H9 (cell line): Measurements from ENCODE around the gene STK38. TPM values are rescaled to one million over a fixed set of nuclear protein-coding genes. Genes with fewer than 3 reads are reported as not detected.

ENCODE experiments used
- DNase-seq: peaks from one replicate; pipeline ENCODE4 v3.0.0-alpha.2; 2017
- H2AFZ ChIP-seq: one replicate; pipeline ENCODE4 v1.6.1; 2013; ENCODE audit warnings: mild to moderate bottlenecking, low read length, control low read depth, moderate library complexity
- H2AK5ac ChIP-seq: 2 replicates; pipeline ENCODE4 v1.6.1; 2013; ENCODE audit warnings: low read length, control low read depth, mixed read lengths; ENCODE audit not compliant: insufficient read length
- H2BK120ac ChIP-seq: one replicate; pipeline ENCODE4 v1.6.1; 2013; ENCODE audit warnings: low read depth, mild to moderate bottlenecking, low read length, control low read depth, inconsistent platforms; ENCODE audit not compliant: poor library complexity, severe bottlenecking
- H2BK12ac ChIP-seq: 2 replicates; pipeline ENCODE4 v1.6.1; 2013; ENCODE audit warnings: low read length, control low read depth, mixed read lengths, low read depth; ENCODE audit not compliant: insufficient read length
- H2BK15ac ChIP-seq: 2 replicates; pipeline ENCODE4 v1.6.1; 2013; ENCODE audit warnings: low read depth, low read length, control low read depth
- H2BK20ac ChIP-seq: one replicate; pipeline ENCODE4 v1.6.1; 2013; ENCODE audit warnings: low read depth, mild to moderate bottlenecking, low read length, control low read depth, inconsistent platforms; ENCODE audit not compliant: poor library complexity, severe bottlenecking
- H2BK5ac ChIP-seq: 2 replicates; pipeline ENCODE4 v1.6.1; 2013; ENCODE audit warnings: low read length, control low read depth, mixed read lengths; ENCODE audit not compliant: insufficient read length
- H3K14ac ChIP-seq: 2 replicates; pipeline ENCODE4 v1.6.1; 2013; ENCODE audit warnings: low read length, control low read depth; ENCODE audit not compliant: insufficient read depth
- H3K18ac ChIP-seq: 2 replicates; pipeline ENCODE4 v1.6.1; 2013; ENCODE audit warnings: low read depth, mild to moderate bottlenecking, mixed read lengths, low read length, control low read depth; ENCODE audit not compliant: insufficient read length
- H3K23ac ChIP-seq: 2 replicates; pipeline ENCODE4 v1.6.1; 2013; ENCODE audit warnings: low read length, control low read depth, mixed read lengths, low read depth; ENCODE audit not compliant: insufficient read length
- H3K23me2 ChIP-seq: 2 replicates; pipeline ENCODE4 v1.6.1; 2013; ENCODE audit warnings: low read depth, mild to moderate bottlenecking, mixed read lengths, low read length, control low read depth; ENCODE audit not compliant: insufficient read length, poor library complexity, severe bottlenecking
- H3K27ac ChIP-seq: 2 replicates; pipeline ENCODE4 v1.5.1; 2013; ENCODE audit warnings: low read length, control low read depth, mixed read lengths, low read depth; ENCODE audit not compliant: insufficient read length
- H3K27me3 ChIP-seq: 2 replicates; pipeline ENCODE4 v1.6.1; 2013; ENCODE audit warnings: low read length, control low read depth, inconsistent platforms; ENCODE audit not compliant: insufficient read depth
- H3K4ac ChIP-seq: 2 replicates; pipeline ENCODE4 v1.6.1; 2013; ENCODE audit warnings: low read depth, mild to moderate bottlenecking, control low read depth, inconsistent platforms, low read length, moderate library complexity
- H3K4me1 ChIP-seq: 2 replicates; pipeline ENCODE4 v1.6.1; 2013; ENCODE audit warnings: low read length, control low read depth, inconsistent platforms; ENCODE audit not compliant: insufficient read depth
- H3K4me2 ChIP-seq: 2 replicates; pipeline ENCODE4 v1.6.1; 2013; ENCODE audit warnings: low read length, control low read depth, mixed read lengths; ENCODE audit not compliant: insufficient read length, insufficient read depth
- H3K56ac ChIP-seq: 2 replicates; pipeline ENCODE4 v1.6.1; 2013; ENCODE audit warnings: low read depth, mild to moderate bottlenecking, mixed read lengths, low read length, control low read depth; ENCODE audit not compliant: insufficient read length
- H3K79me1 ChIP-seq: 2 replicates; pipeline ENCODE4 v1.6.1; 2013; ENCODE audit warnings: low read depth, mild to moderate bottlenecking, moderate library complexity, low read length, control low read depth, inconsistent platforms; ENCODE audit not compliant: insufficient read depth, poor library complexity, severe bottlenecking
- H3K79me2 ChIP-seq: 2 replicates; pipeline ENCODE4 v1.6.1; 2013; ENCODE audit warnings: low read length, control low read depth, inconsistent platforms; ENCODE audit not compliant: insufficient read depth
- H3K9ac ChIP-seq: 2 replicates; pipeline ENCODE4 v1.6.1; 2013; ENCODE audit warnings: low read length, control low read depth, mixed read lengths; ENCODE audit not compliant: insufficient read length; ENCODE audit errors: extremely low read depth
- H3K9me3 ChIP-seq: one replicate; pipeline ENCODE4 v1.6.1; 2013; ENCODE audit warnings: low read depth, low read length, inconsistent platforms; ENCODE audit not compliant: control insufficient read depth
- H3T11ph ChIP-seq: one replicate; pipeline ENCODE4 v1.6.1; 2013; ENCODE audit warnings: mild to moderate bottlenecking, low read length, control low read depth, inconsistent platforms
- H4K20me1 ChIP-seq: one replicate; pipeline ENCODE4 v1.6.1; 2013; ENCODE audit not compliant: control insufficient read depth, insufficient read length, insufficient read depth
- H4K5ac ChIP-seq: 2 replicates; pipeline ENCODE4 v1.6.1; 2013; ENCODE audit warnings: low read depth, mild to moderate bottlenecking, mixed read lengths, low read length, control low read depth; ENCODE audit not compliant: insufficient read length
- H4K8ac ChIP-seq: replicated peaks from 2 replicates; pipeline ENCODE4 v1.6.1; 2013; ENCODE audit warnings: low read length, control low read depth, mixed read lengths, low read depth; ENCODE audit not compliant: insufficient read length
- H4K91ac ChIP-seq: 2 replicates; pipeline ENCODE4 v1.6.1; 2013; ENCODE audit warnings: low read depth, mild to moderate bottlenecking, moderate library complexity, mixed read lengths, low read length, control low read depth; ENCODE audit not compliant: insufficient read length
- H3K27ac Mint-ChIP-seq, 3 experiments: 2 replicates in 2 of 3; 3 replicates in 1 of 3; pipeline ENCODE4 v1.8.0; 2020 to 2021; ENCODE audit warnings: mixed read lengths in 3 of 3, mild to moderate bottlenecking in 1 of 3, moderate library complexity in 1 of 3
- H3K27me3 Mint-ChIP-seq: 2 replicates; pipeline ENCODE4 v1.8.0; 2021; ENCODE audit warnings: low read depth, mild to moderate bottlenecking, moderate library complexity, mixed read lengths
- H3K36me3 Mint-ChIP-seq, 3 experiments: 2 replicates in 2 of 3; 3 replicates in 1 of 3; pipeline ENCODE4 v1.8.0; 2020 to 2021; ENCODE audit warnings: low read depth in 3 of 3, mixed read lengths in 3 of 3; ENCODE audit not compliant: insufficient read depth in 1 of 3
- H3K4me1 Mint-ChIP-seq, 2 experiments: 2 replicates each; pipeline ENCODE4 v1.8.0; 2020; ENCODE audit warnings: mixed read lengths in 2 of 2
- H3K4me3 Mint-ChIP-seq, 2 experiments: 2 replicates in 1 of 2; 3 replicates in 1 of 2; pipeline ENCODE4 v1.8.0; 2020 to 2021; ENCODE audit warnings: mild to moderate bottlenecking in 2 of 2, mixed read lengths in 2 of 2, moderate library complexity in 1 of 2
- H3K9me3 Mint-ChIP-seq, 2 experiments: 2 replicates in 1 of 2; 3 replicates in 1 of 2; pipeline ENCODE4 v1.8.0; 2020; ENCODE audit warnings: mild to moderate bottlenecking in 2 of 2, mixed read lengths in 2 of 2, moderate library complexity in 1 of 2
- WGBS: extraction: QIAGEN DNeasy Blood & Tissue Kit; methylation state at CpG from one replicate; pipeline ENCODE4 v1.1.7; 2013; ENCODE audit warnings: missing lambda C conversion rate, low lambda C conversion rate, mixed read lengths; ENCODE audit not compliant: insufficient read length; ENCODE audit errors: extremely low coverage; 5-methylcytosine and 5-hydroxymethylcytosine counted together
- long read RNA-seq: library from polyadenylated mRNA; unstranded; transcript quantifications from one replicate; pipeline ENCODE4 v2.0.0, GENCODE V29; 2020
- total RNA-seq: library from RNA; stranded (reverse); gene quantifications from 2 replicates; pipeline ENCODE4 v1.2.1, GENCODE V29; 2021
- TF ChIP-seq, protein P1 (sequence below): fragments of 200-600 bp; sonication (generic); conservative IDR thresholded peaks from 3 replicates; pipeline ENCODE4 v1.8.0; 2021; ENCODE audit warnings: antibody characterized with exemption, mild to moderate bottlenecking

STK38 gene
- total RNA-seq: 17.5 TPM in 2 replicates
- long read RNA-seq, transcript STK38-201 (14 exons, 3,576 nt): major isoform, 29 of 138 reads
- long read RNA-seq, partial matches to known transcripts: 10 of 138 reads
- long read RNA-seq, other reads (novel, unspliced or antisense): 99 of 138 reads

DNA sequence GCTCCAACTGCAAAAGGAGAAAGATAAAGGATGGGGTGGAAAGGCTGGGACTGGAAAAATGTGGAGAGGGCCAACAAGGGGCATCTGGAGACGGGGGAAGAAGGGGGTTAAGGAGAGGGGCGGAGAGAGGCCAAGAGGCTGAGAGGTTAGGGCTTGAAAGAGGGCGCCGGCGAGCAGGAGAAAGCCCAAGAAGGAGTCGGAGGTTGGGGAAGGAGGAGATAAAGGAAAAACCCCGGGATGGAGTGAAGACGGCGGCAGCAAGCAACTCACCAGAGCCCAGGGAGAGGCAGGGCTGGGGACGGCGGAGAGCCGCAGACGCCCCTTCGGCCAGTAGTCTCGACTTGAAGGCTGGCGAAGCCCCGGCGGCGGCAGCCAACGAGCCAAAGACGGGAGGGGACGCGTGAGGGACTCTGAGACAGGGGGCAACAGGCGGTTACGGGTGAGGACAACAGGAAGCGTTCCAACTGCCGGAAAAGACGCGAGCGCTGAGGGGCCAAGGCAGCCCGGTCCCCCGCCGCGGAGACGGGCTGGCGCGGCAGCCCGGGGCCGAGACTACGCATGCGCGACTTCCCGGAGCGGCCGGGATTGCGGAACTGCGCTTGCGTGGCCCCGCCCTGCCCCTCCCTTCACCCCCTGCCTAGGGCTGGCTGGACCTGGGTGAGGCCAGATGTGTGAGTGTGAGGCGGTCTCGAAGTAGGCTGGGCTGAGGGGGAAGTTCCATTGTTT lies at the start of gene STK38:
TSS of gene STK38 (minus strand) at position 560 of the 726 bp plus-strand sequence. CDS start 7,277 bp downstream, outside the sequence.
- Histone ChIP-seq H4K8ac (no peak within 1 kb of the TSS), H4K91ac (no peak within 1 kb of the TSS), H2BK12ac (no peak within 1 kb of the TSS), H3K27me3 (no peaks in the 10 kb centered on the region), H3K9me3 (no peaks in the 10 kb centered on the region), H3T11ph (no peak within 1 kb of the TSS), H3K4me2 (peak within 1 kb of the TSS; percentile 98), H3K23me2 (peaks cover 10% of the 10 kb centered on the region), H2BK120ac (no peak within 1 kb of the TSS), H2BK15ac (no peak within 1 kb of the TSS), H3K23ac (no peak within 1 kb of the TSS), H4K20me1 (no peaks in the 10 kb centered on the region), H2AK5ac (no peak within 1 kb of the TSS), H3K27ac (no peak within 1 kb of the TSS), H4K5ac (no peak within 1 kb of the TSS), H3K4ac (no peak within 1 kb of the TSS), H3K18ac (peak within 1 kb of the TSS; percentile 81), H3K4me1 (peaks cover 5% of the 10 kb centered on the region; the same call in 1 of the 2 replicates), H3K9ac (peak within 1 kb of the TSS; percentile 78), H2BK5ac (no peak within 1 kb of the TSS), H2BK20ac (no peak within 1 kb of the TSS), H3K79me2 (peaks cover 8% of the 10 kb centered on the region; the same call in 1 of the 2 replicates), H3K79me1 (no peaks in the 10 kb centered on the region), H2AFZ (no peak within 1 kb of the TSS), H3K56ac (no peak within 1 kb of the TSS), H3K14ac (peak within 1 kb of the TSS; percentile 88)
- Mint-ChIP-seq H3K27me3 (no peaks in the 10 kb centered on the region; the same call in none of the 2 replicates), H3K4me3 (peak within 1 kb of the TSS; percentile 95 to 99), H3K27ac (peak within 1 kb of the TSS; percentile 96 to 97 (median 97)), H3K9me3 (peaks cover 0 to 2% of the 10 kb centered on the region in 2 experiments; a peak in 1 of 5 replicates), H3K4me1 (peaks cover 15 to 21% of the 10 kb centered on the region in 2 experiments), H3K36me3 (peaks cover 3 to 10% (median 10%) of the 10 kb centered on the region in 3 experiments; a peak in 6 of 7 replicates)
- DNase-seq: peak; percentile 94
- TF ChIP-seq, protein P1, sequence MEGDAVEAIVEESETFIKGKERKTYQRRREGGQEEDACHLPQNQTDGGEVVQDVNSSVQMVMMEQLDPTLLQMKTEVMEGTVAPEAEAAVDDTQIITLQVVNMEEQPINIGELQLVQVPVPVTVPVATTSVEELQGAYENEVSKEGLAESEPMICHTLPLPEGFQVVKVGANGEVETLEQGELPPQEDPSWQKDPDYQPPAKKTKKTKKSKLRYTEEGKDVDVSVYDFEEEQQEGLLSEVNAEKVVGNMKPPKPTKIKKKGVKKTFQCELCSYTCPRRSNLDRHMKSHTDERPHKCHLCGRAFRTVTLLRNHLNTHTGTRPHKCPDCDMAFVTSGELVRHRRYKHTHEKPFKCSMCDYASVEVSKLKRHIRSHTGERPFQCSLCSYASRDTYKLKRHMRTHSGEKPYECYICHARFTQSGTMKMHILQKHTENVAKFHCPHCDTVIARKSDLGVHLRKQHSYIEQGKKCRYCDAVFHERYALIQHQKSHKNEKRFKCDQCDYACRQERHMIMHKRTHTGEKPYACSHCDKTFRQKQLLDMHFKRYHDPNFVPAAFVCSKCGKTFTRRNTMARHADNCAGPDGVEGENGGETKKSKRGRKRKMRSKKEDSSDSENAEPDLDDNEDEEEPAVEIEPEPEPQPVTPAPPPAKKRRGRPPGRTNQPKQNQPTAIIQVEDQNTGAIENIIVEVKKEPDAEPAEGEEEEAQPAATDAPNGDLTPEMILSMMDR: no peak
- no CpG with 5 or more reads among the region's 51 CpGs for WGBS
